HepG2 (cell line): ENCODE data around the gene TP73.

Experiments
- EZH2 ChIP-seq: conservative IDR thresholded peaks from 2 replicates; pipeline ENCODE4 v1.6.1; 2012; ENCODE audit warnings: mild to moderate bottlenecking, low read depth, low read length, moderate library complexity
- HIVEP1 ChIP-seq: sonication (generic); formaldehyde crosslinking; IDR thresholded peaks from 2 replicates; pipeline ENCODE4 v1.4.0; 2020; ENCODE audit warnings: mild to moderate bottlenecking, missing genetic modification reagents
- PLRG1 ChIP-seq: fragments of 450-650 bp; conservative IDR thresholded peaks from 2 replicates; pipeline ENCODE4 v1.6.1; 2016
- POLR2A ChIP-seq, 2 experiments: IDR thresholded peaks; 2 replicates each; pipeline ENCODE4 v1.6.1; 2011; ENCODE audit warnings: low read depth in 2 of 2, low read length in 2 of 2, mild to moderate bottlenecking in 1 of 2, moderate library complexity in 1 of 2; ENCODE audit not compliant: insufficient read depth in 1 of 2
- RFX5 ChIP-seq: IDR thresholded peaks from 2 replicates; pipeline ENCODE4 v1.6.1; 2011; ENCODE audit warnings: low read depth, low read length, improper control_type of control experiment
- ZNF24 ChIP-seq: fragments of 450-650 bp; IDR thresholded peaks from 2 replicates; pipeline ENCODE4 v1.6.1; 2017; ENCODE audit warnings: antibody characterized with exemption, mild to moderate bottlenecking
- TF ChIP-seq, protein P1 (sequence below): sonication (generic); formaldehyde crosslinking; IDR thresholded peaks from 2 replicates; pipeline ENCODE4 v1.4.0; 2020; ENCODE audit warnings: missing genetic modification reagents
- TF ChIP-seq, protein P2 (sequence below): sonication (generic); formaldehyde crosslinking; IDR thresholded peaks from 2 replicates; pipeline ENCODE4 v1.5.0; 2020; ENCODE audit warnings: mild to moderate bottlenecking, missing genetic modification reagents, moderate library complexity
- TF ChIP-seq, protein P3 (sequence below): IDR thresholded peaks from 2 replicates; pipeline ENCODE4 v1.6.1; 2012; ENCODE audit warnings: inconsistent platforms
- TF ChIP-seq, protein P4 (sequence below): sonication (generic); formaldehyde crosslinking; IDR thresholded peaks from 2 replicates; pipeline ENCODE4 v1.9.0; 2021; ENCODE audit warnings: missing genetic modification reagents, borderline replicate concordance

DNA sequence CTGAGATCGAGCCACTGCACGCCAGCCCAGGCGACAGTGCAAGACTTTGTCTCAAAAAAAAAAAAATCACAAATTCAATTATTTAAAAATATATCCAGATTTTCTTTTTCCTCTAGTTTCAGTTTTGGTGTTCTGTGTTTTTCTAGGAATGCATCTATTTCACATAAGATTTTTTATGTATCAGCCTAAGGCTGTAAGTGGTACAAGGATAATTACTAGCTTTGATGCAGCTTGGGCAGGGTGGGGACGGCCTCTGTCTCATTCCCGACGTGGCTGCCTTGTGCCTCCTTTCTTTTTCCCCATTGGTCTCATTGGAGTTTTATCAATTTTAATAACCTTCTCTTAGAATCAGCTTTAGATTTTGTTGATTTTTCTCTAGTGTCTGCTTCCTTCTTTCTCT, 106.8 kb downstream of the TP73 start:
- TF ChIP-seq RFX5: no peak
- TF ChIP-seq EZH2: no peak
- TF ChIP-seq HIVEP1 (CRISPR knock-in tag): no peak
- TF ChIP-seq, protein P1, sequence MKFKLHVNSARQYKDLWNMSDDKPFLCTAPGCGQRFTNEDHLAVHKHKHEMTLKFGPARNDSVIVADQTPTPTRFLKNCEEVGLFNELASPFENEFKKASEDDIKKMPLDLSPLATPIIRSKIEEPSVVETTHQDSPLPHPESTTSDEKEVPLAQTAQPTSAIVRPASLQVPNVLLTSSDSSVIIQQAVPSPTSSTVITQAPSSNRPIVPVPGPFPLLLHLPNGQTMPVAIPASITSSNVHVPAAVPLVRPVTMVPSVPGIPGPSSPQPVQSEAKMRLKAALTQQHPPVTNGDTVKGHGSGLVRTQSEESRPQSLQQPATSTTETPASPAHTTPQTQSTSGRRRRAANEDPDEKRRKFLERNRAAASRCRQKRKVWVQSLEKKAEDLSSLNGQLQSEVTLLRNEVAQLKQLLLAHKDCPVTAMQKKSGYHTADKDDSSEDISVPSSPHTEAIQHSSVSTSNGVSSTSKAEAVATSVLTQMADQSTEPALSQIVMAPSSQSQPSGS (CRISPR knock-in tag): no peak
- TF ChIP-seq ZNF24: no peak
- TF ChIP-seq, protein P2, sequence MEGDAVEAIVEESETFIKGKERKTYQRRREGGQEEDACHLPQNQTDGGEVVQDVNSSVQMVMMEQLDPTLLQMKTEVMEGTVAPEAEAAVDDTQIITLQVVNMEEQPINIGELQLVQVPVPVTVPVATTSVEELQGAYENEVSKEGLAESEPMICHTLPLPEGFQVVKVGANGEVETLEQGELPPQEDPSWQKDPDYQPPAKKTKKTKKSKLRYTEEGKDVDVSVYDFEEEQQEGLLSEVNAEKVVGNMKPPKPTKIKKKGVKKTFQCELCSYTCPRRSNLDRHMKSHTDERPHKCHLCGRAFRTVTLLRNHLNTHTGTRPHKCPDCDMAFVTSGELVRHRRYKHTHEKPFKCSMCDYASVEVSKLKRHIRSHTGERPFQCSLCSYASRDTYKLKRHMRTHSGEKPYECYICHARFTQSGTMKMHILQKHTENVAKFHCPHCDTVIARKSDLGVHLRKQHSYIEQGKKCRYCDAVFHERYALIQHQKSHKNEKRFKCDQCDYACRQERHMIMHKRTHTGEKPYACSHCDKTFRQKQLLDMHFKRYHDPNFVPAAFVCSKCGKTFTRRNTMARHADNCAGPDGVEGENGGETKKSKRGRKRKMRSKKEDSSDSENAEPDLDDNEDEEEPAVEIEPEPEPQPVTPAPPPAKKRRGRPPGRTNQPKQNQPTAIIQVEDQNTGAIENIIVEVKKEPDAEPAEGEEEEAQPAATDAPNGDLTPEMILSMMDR: no peak
- TF ChIP-seq, protein P3, sequence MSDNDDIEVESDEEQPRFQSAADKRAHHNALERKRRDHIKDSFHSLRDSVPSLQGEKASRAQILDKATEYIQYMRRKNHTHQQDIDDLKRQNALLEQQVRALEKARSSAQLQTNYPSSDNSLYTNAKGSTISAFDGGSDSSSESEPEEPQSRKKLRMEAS: no peak
- TF ChIP-seq, protein P4, sequence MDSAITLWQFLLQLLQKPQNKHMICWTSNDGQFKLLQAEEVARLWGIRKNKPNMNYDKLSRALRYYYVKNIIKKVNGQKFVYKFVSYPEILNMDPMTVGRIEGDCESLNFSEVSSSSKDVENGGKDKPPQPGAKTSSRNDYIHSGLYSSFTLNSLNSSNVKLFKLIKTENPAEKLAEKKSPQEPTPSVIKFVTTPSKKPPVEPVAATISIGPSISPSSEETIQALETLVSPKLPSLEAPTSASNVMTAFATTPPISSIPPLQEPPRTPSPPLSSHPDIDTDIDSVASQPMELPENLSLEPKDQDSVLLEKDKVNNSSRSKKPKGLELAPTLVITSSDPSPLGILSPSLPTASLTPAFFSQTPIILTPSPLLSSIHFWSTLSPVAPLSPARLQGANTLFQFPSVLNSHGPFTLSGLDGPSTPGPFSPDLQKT: no peak
- no peak for TF ChIP-seq PLRG1
- no peak for TF ChIP-seq POLR2A (IDR thresholded peaks at IDR 0.05; ENCODE audit: insufficient read depth in 1 of 2, low read depth in 2 of 2, low read length in 2 of 2)
